ENCODE results near the gene MSL1.

GRCh38 chr17:40157973-40158372, 36.2 kb downstream of the MSL1 start:
- TF ChIP-seq CTCF (IDR thresholded peaks at IDR 0.05; ENCODE audit: poor library complexity) (no peak), EZH2 (IDR thresholded peaks at IDR 0.05; ENCODE audit: borderline replicate concordance) (no peak), EZH2phosphoT487 (IDR thresholded peaks at IDR 0.05; ENCODE audit: low read depth, severe bottlenecking, unreplicated experiment) (no peak)

Measured in hepatocyte (in vitro differentiated cells).